Heart left ventricle (tissue), 13 donors: ENCODE data around the gene PHAF1.

Experiments
- CTCF ChIP-seq, 12 donors: fragments of 200-600 bp; sonication (generic) in 4 of 12; IDR thresholded peaks; one replicate each; pipeline versions ENCODE4 v1.5.0 to v1.8.0; 2018 to 2022; ENCODE audit warnings: antibody characterized with exemption in 12 of 12, mild to moderate bottlenecking in 5 of 12
- POLR2A ChIP-seq, 2 donors: fragments of 450-650 bp; IDR thresholded peaks; one replicate each; pipeline ENCODE4 v1.6.1; 2017; ENCODE audit warnings: antibody characterized with exemption in 2 of 2, mild to moderate bottlenecking in 2 of 2, moderate library complexity in 2 of 2
- donor health status: ischemic (EF 13 %, LVEDD 7.1; RV severe dilation, severe dysfunction).
- donor health status: DM: no; HTN: yes; CAD: no.
- donor health status: DM: no; HTN: no; CAD: no.
- donor health status: ischemic (EF 25% LVEDD 6.9; RV normal size, moderate dysfunction).
- donor health status: ischemic (EF 25% LVEDD 5.7; RV mildly dilated, moderate dysfunction).
- donor health status: ischemic (EF 35%, LVEDD 5.7; RV mildly dilated, moderate dysfunction).
- donor health status: nonischemic (EF 11% LVEDD 7.7; RV severe dilation, severe dysfunction).
- donor health status: DM: yes; HTN: yes; CAD: no.
- donor health status: PGD.
- donor health status: ischemic (EF 29% LVEDD 5.4; RV normal size, mild dysfunction).
- donor health status: nonischemic (EF 23%, LVEDD 6.1; RV moderate dilation, normal function).

GRCh38 chr16:67117716-67118115 is 8.0 kb downstream of the PHAF1 start:
- TF ChIP-seq CTCF (IDR thresholded peaks at IDR 0.05) (no peak), POLR2A (IDR thresholded peaks at IDR 0.05) (no peak)
